Activated CD8-positive, alpha-beta T cell treated with anti-CD3 and anti-CD28 coated beads for 36 hours (primary cell): ENCODE data around the gene KIF13A. TPM values are rescaled to one million over a fixed set of nuclear protein-coding genes. Genes with fewer than 3 reads are reported as not detected.

Experiments
- ATAC-seq: fragments of 200-7000 bp; cut with Tn5 transposase; one replicate; pipeline ENCODE4 v1.10.0; 2021; ENCODE audit warnings: mild to moderate bottlenecking, moderate library complexity
- CTCF ChIA-PET: fragments of 350-600 bp; sonication (Branson Sonifier 250); formaldehyde crosslinking; loops from one replicate; lab custom pipeline; 2021; ENCODE audit warnings: antibody characterized with exemption; lab: Charles Lee
- POLR2A ChIA-PET: fragments of 350-600 bp; sonication (Branson Sonifier 250); formaldehyde crosslinking; loops from one replicate; lab custom pipeline; 2021; ENCODE audit warnings: antibody characterized with exemption; lab: Charles Lee
- DNase-seq: peaks from one replicate; pipeline ENCODE4 v3.0.0-alpha.2; 2020
- H3K27ac Mint-ChIP-seq: one replicate; pipeline ENCODE4 v1.8.0; 2021; ENCODE audit warnings: mild to moderate bottlenecking, mixed read lengths
- H3K27me3 Mint-ChIP-seq: one replicate; pipeline ENCODE4 v1.8.0; 2021; ENCODE audit warnings: mixed read lengths
- H3K36me3 Mint-ChIP-seq: one replicate; pipeline ENCODE4 v1.8.0; 2021; ENCODE audit warnings: low read depth, mixed read lengths
- H3K4me1 Mint-ChIP-seq: one replicate; pipeline ENCODE4 v1.8.0; 2021; ENCODE audit warnings: low read depth, mixed read lengths
- H3K4me3 Mint-ChIP-seq: one replicate; pipeline ENCODE4 v1.8.0; 2021; ENCODE audit warnings: mild to moderate bottlenecking, moderate library complexity, mixed read lengths
- H3K9me3 Mint-ChIP-seq: one replicate; pipeline ENCODE4 v1.8.0; 2021; ENCODE audit warnings: mixed read lengths
- intact Hi-C: fragments of 100-400 bp; cut with micrococcal nuclease; formaldehyde crosslinking; loops from one replicate; pipeline ENCODE4 v1.10.0; 2022
- total RNA-seq, 2 experiments: library from RNA; stranded (reverse); gene quantifications; one replicate each; pipeline ENCODE4 v1.2.3, GENCODE V29; 2021
- TF ChIP-seq, protein P1 (sequence below): fragments of 200-600 bp; IDR thresholded peaks from one replicate; pipeline ENCODE4 v1.8.0; 2022; ENCODE audit warnings: antibody characterized with exemption, mild to moderate bottlenecking

The KIF13A gene
- total RNA-seq, 2 experiments from 2014 or later, result not detected

DNA sequence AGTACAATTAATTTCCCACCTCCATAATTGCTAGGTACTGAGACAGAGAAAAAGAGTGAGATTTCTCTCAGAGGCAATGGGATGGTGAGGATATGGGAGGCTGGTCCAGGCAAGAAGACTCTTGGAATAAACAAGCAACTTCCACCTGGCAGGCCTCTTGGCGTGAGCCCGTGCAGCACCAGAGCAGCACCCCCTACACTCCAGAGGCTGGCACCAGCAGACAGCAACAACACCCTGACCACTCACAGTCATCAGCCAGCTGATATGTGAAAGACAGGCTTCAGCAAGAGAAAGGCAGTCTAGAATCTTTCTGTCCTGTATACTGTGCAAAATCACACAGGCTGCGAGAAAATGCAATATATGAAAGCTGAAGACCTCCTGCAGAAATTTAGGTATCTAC lies 59.7 kb downstream of the KIF13A start:
- H3K9me3 Mint-ChIP-seq, result no peaks in the 10 kb centered on the region
- TF ChIP-seq, protein P1, sequence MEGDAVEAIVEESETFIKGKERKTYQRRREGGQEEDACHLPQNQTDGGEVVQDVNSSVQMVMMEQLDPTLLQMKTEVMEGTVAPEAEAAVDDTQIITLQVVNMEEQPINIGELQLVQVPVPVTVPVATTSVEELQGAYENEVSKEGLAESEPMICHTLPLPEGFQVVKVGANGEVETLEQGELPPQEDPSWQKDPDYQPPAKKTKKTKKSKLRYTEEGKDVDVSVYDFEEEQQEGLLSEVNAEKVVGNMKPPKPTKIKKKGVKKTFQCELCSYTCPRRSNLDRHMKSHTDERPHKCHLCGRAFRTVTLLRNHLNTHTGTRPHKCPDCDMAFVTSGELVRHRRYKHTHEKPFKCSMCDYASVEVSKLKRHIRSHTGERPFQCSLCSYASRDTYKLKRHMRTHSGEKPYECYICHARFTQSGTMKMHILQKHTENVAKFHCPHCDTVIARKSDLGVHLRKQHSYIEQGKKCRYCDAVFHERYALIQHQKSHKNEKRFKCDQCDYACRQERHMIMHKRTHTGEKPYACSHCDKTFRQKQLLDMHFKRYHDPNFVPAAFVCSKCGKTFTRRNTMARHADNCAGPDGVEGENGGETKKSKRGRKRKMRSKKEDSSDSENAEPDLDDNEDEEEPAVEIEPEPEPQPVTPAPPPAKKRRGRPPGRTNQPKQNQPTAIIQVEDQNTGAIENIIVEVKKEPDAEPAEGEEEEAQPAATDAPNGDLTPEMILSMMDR, result no peak

GRCh38 chr6:17923401-17923863 lies 64.0 kb downstream of the KIF13A start:
- Mint-ChIP-seq H3K4me1 (no peaks in the 10 kb centered on the region), H3K27ac (no peak overlapping the region), H3K27me3 (peaks cover 7% of the 10 kb centered on the region), H3K4me3 (no peak overlapping the region), H3K9me3 (no peaks in the 10 kb centered on the region), H3K36me3 (no peaks in the 10 kb centered on the region)
- POLR2A ChIA-PET, result no interaction called here
- DNase-seq (no peak), ATAC-seq (no peak)
- CTCF ChIA-PET, result no interaction called here
- TF ChIP-seq, protein P1, result no peak
- intact Hi-C loops, result no loop called here

More for the DNA sequence above, 59.7 kb downstream of the KIF13A start:
- ATAC-seq, result no peak
- ChIA-PET POLR2A (no interaction called here), CTCF (no interaction called here)
- H3K4me1 Mint-ChIP-seq, result no peaks in the 10 kb centered on the region
- H3K36me3 Mint-ChIP-seq, result no peaks in the 10 kb centered on the region
- intact Hi-C loops, result no loop called here
- no peak overlapping the region for H3K27ac Mint-ChIP-seq
- DNase-seq, result no peak
- H3K4me3 Mint-ChIP-seq, result no peak overlapping the region
- peaks cover 16% of the 10 kb centered on the region for H3K27me3 Mint-ChIP-seq

- DNase-seq (no peak), ATAC-seq (no peak)
- no peak overlapping the region for H3K4me3 Mint-ChIP-seq
- H3K9me3 Mint-ChIP-seq, result no peaks in the 10 kb centered on the region
- no peaks in the 10 kb centered on the region for H3K4me1 Mint-ChIP-seq
- POLR2A ChIA-PET, result interaction anchor here (0.6 kb wide), 1 partner anchor 146 kb away, joined by 3 read pairs; no protein-coding TSS in a partner anchor
- CTCF ChIA-PET, result no interaction called here
- TF ChIP-seq, protein P1, result no peak
- peaks cover 5% of the 10 kb centered on the region for H3K27me3 Mint-ChIP-seq
- intact Hi-C loops, result no loop called here
- H3K36me3 Mint-ChIP-seq, result no peaks in the 10 kb centered on the region
- no peak overlapping the region for H3K27ac Mint-ChIP-seq
Measured at GRCh38 chr6:17921454-17921853, 66.0 kb downstream of the KIF13A start.

DNA sequence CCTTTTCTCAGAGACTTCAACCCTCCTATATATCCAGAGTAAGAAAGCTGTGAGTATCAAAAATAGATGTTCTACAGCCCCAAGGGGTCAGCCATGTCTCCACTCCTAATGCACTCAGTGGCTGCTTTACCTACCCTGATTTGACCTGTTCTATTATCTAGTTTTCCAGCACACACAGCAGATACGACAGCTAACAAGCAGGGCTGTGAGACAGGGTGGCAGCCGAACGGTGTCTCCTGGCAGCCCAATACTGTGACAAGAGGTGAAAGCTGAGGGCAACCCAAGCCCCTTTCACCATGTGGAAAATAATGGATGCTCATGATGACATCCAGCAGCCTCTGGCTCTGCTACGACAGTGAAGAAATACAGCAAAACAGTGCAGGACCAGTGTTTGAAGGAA lies 67.9 kb downstream of the KIF13A start:
- ChIA-PET POLR2A (interaction anchor here (0.6 kb wide), 1 partner anchor 81 kb away, joined by 3 read pairs; no protein-coding TSS in a partner anchor), CTCF (no interaction called here)
- no peak for ATAC-seq
- no peak for DNase-seq
- H3K27me3 Mint-ChIP-seq, result peaks cover 5% of the 10 kb centered on the region
- H3K9me3 Mint-ChIP-seq, result no peaks in the 10 kb centered on the region
- H3K4me3 Mint-ChIP-seq, result no peak overlapping the region
- intact Hi-C loops, result no loop called here
- no peaks in the 10 kb centered on the region for H3K4me1 Mint-ChIP-seq
- TF ChIP-seq, protein P1, result no peak
- H3K36me3 Mint-ChIP-seq, result no peaks in the 10 kb centered on the region
- H3K27ac Mint-ChIP-seq, result no peak overlapping the region

GRCh38 chr6:17917837-17918763 lies 69.3 kb downstream of the KIF13A start:
- H3K27me3 Mint-ChIP-seq, result peaks cover 4% of the 10 kb centered on the region
- no peak overlapping the region for H3K27ac Mint-ChIP-seq
- no peaks in the 10 kb centered on the region for H3K9me3 Mint-ChIP-seq
- ATAC-seq, result no peak
- TF ChIP-seq, protein P1, result no peak
- POLR2A ChIA-PET, result interaction anchor here (0.6 kb wide), 1 partner anchor 98 kb away, joined by 3 read pairs; no protein-coding TSS in a partner anchor
- H3K4me1 Mint-ChIP-seq, result no peaks in the 10 kb centered on the region
- CTCF ChIA-PET, result no interaction called here
- no peak overlapping the region for H3K4me3 Mint-ChIP-seq
- no peaks in the 10 kb centered on the region for H3K36me3 Mint-ChIP-seq
- intact Hi-C loops, result no loop called here
- DNase-seq, result no peak
